ENCODE results near the gene EMC1.
"Not testable (repeated sequence)": the region's sequence is repeated elsewhere in the genome, so short reads cannot be mapped to it uniquely, and the experiment has no call there.

EMC1 gene

GRCh38 chr1:19190468-19190867 lies 60.9 kb downstream of the EMC1 start:
- no peak for DNase-seq (ENCODE audit: low read depth in 2 of 2)

- no peak for DNase-seq (ENCODE audit: low read depth in 2 of 2)
Observed at GRCh38 chr1:19189270-19189669, 62.1 kb downstream of the EMC1 start.

GRCh38 chr1:19187852-19188251 lies 63.5 kb downstream of the EMC1 start:
- DNase-seq (ENCODE audit: low read depth in 2 of 2): no peak

- DNase-seq (ENCODE audit: low read depth in 2 of 2): no peak
Observed at GRCh38 chr1:19186001-19186400, 65.3 kb downstream of the EMC1 start.

- no peak for DNase-seq (ENCODE audit: low read depth in 2 of 2)
Observed at GRCh38 chr1:19182223-19182622, 69.1 kb downstream of the EMC1 start.

GRCh38 chr1:19180265-19180657 lies 71.1 kb downstream of the EMC1 start:
- DNase-seq (ENCODE audit: low read depth in 2 of 2): not testable (repeated sequence)

GRCh38 chr1:19179597-19180264 lies 71.6 kb downstream of the EMC1 start:
- DNase-seq (ENCODE audit: low read depth in 2 of 2): peak in 1 of 2 donors; percentile 6

GRCh38 chr1:19178734-19179398 lies 72.5 kb downstream of the EMC1 start:
- DNase-seq (ENCODE audit: low read depth in 2 of 2): no peak

GRCh38 chr1:19177811-19178210 lies 73.5 kb downstream of the EMC1 start:
- DNase-seq (ENCODE audit: low read depth in 2 of 2): no peak

GRCh38 chr1:19169642-19170041 lies 81.7 kb downstream of the EMC1 start:
- DNase-seq (ENCODE audit: low read depth in 2 of 2): no peak

GRCh38 chr1:19167140-19167539 lies 84.2 kb downstream of the EMC1 start:
- DNase-seq (ENCODE audit: low read depth in 2 of 2): no peak

- no peak for DNase-seq (ENCODE audit: low read depth in 2 of 2)
Observed at GRCh38 chr1:19166066-19166465, 85.3 kb downstream of the EMC1 start.
